Measurements from ENCODE around the gene DYNAP.

- TF ChIP-seq CTCF (IDR thresholded peaks at IDR 0.05; ENCODE audit: low read length) (no peak), EZH2 (optimal IDR thresholded peaks at IDR 0.05; ENCODE audit: low read depth, low read length) (no peak)
Measured at GRCh38 chr18:54606835-54607212, 15.8 kb downstream of the DYNAP start.
